Activated CD8-positive, alpha-beta memory T cell treated with anti-CD3 and anti-CD28 coated beads, Interleukin-2, amount 50 U/mL, for 24 hours (primary cell): ENCODE results near the gene PTHLH.
A peak's percentile ranks its signal among the peaks of the same experiment; 100 is the strongest.

Experiments
- DNase-seq: peaks from one replicate; pipeline ENCODE4 v3.0.0-alpha.2; 2020; ENCODE audit errors: extremely low read depth

PTHLH gene

DNA sequence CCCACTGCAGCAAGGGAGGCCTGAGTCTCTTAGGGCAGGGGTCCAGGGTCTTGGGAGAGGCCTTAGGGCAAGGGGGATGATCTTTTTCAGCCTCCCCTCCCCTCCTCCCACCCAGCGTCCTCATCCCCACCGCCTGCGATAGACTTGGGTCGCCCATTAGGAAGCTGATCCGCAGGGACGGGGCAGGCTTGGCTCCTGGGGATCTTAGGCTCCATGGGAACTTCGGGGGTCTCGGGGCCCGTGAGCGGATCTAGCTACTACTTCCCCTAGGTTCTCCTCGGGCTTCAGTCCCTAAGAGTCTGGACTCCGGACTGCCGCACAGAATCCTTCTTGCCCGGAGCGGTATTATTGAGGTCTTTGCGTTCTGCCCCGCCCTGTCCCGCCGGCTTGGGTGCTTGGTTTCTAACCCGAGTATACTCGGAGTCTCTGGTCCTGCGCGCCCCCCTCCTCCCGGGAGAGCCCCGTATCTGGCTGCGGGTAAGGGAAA, 2.2 kb upstream of the PTHLH start:
- DNase-seq = no peak

GRCh38 chr12:27973487-27973890, 956 bp upstream of the PTHLH start:
- DNase-seq = no peak

DNA sequence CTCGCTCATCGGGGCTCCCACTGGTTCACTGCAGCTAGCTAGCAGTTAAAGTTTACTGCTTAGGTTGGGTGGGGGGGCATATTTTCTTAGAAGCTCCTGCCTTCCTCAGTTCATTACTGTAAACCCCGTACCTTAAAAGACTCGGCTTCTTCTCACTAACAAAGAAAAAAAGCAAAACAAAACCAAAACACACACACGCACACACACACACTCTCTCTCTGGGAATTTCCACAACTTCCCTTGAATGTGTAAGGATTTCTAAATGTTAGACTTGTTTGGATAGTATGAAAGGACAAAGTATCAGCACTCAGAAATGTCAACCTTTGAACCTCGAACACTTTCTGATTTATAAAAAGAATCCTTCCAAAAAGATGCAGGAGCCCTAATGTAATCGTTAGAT, 927 bp downstream of the PTHLH start:
- DNase-seq = no peak

- no peak for DNase-seq
These were observed 1.4 kb downstream of the PTHLH start for GRCh38 chr12:27971121-27971489.

DNA sequence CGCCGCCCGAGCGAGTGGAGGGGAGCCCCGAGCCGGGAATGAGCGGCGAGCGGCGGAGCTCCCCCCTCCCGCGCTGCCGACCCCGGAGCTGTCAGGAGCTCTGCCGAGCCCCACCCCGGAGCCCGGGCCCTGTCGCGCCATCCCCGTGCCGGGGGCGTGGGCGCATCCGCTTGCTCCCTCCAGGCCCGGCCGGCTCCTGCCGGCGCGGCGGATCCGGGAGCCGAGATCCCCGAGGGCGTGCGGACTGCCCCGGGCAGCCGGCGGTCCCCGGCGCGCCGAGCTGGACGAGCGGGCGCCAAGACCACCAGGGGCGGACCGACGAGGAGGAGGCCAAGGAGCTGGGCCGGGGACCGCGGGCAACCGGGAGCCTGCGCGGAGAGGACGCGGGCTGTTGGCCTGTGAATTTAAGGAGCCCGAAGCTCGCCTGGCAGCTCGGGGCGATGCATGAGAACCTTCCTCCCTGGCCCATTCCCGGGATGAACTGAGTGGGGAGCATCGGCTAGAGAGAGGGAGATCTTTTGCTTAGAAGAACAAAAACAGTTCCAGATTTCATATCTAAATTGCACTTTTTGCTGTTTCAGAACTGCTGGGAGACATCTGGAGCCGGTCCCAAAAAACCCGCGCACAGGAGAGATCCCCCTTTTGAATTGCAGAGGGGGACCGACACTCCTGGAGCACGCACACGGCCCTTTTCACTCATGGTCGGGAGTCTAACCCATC, 2.0 kb downstream of the PTHLH start:
- no peak for DNase-seq

DNA sequence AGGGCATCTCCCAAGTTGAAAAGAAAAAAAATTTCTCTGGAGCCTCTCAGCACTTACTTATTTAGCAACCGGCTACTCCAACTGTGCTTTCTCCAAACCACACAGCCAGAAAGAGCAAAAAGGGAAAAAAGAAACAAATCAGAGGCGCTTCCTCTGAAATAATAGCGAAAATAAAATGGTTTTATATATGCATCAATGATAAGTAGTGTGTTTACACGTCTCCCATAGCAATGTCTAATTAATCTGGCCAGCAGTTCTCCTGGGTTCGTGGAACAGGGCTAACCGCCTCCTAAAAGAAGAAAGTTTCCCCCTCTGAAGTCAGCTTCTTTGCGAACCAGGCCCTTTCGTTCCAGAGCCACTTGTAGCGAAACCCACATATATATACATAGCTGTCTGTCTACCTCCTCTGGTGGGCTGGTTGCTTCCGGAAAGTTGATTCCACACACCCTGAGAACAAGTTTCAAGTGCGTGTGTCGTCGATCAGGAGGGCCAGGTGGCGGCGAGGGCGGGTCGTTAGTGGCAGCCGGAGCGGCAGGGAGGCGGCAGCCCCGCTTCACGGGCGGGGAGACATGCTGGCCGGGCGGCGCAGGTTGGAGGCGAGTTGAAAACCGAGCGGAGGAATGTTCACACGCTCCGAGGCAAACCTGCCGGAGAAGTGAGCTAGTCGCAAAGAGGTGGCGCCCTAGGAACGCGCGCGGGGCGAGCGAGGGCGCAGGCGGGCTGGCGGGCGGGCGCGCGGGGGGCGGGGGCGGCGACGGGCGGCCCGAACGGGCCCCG, 2.7 kb downstream of the PTHLH start:
- DNase-seq = peak; percentile 23

DNA sequence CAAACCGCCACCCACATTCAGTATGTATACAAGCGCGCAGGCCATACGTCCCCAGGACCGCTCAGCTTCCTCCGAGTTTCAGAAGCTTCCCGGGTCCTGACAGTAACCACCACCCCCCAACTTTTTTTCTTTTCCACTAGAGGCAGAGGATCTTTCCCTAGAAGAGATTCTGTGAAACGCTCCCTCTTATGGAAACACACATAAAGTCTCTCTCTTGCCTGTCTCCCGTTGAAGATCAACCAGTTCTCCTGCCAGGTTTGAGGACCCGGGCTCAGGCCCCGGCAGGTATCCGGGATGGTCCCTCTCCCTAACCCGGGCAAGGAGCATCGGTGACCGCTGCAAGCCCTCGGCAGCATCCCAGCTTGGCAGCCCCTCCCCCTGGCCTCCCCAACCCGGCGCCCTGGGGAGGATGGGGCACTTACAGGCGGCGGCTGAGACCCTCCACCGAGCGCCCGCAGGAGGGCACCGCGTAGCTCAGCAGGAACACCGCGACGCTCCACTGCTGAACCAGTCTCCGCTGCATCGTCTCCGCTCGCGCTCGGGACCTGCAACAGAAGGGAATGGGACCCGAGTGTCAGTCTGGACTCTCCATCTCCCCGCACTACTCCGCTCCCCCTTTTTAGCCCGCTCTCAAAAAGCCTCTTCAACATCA, 3.4 kb downstream of the PTHLH start:
- DNase-seq = no peak

GRCh38 chr12:27967551-27968054, 4.9 kb downstream of the PTHLH start:
- no peak for DNase-seq

DNA sequence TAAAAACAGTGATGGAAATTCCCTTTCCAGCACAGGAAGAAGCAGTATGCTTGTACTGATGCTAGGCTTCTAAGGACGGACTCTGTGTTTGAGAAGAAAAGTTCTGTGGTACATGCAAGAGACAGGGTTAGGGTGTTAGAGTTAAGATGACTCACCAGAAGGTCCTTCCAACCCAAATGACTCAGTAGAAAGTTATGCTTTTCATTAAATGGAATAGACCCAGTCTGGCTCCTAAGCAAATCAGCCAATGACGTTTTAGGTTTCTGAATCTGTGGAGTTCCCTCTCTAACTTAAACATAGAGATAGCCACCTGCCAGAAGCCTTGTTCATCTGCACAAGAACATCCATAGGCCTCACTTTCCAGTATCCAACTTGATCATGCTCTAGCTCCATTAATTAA, 5.7 kb downstream of the PTHLH start:
- no peak for DNase-seq

DNA sequence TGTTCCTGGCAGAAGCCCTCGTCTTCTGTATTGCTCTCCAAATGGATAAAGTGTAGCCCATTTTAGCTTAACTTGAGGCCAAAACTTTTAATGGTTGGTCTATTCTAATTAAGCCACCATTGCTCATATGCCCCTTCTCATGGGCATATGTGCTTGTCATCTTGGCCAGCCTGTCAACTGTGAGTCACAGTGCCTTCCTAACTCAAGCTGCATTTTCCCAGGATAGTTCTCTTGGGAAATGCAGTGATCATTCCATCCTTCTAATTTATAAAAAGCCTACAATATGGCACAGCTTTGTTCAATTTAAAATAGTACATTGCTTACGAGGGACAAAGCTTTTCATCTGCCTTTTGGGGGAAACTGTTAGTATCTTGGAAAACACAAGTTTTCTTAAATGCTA, 6.6 kb downstream of the PTHLH start:
- no peak for DNase-seq

GRCh38 chr12:27965411-27965810, 7.1 kb downstream of the PTHLH start:
- DNase-seq = no peak

DNA sequence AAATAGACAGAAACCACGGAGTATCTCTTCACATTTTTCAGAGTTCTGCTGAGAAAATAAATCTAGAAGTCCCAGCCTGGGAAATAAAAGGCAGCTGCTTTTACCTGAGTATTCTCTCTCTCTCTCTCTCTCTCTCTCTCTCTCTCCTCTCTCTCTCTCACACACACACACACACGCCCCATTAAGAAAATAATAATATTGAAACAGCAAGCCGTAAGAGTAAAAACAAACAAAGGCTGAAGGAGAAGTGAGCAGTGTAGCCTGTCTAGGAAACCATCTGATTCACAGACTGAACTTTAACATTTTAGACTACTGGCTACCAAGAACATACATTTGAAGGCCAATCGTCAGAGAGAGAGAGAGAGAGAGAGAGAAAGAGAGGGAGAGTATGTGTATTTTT, 8.4 kb downstream of the PTHLH start:
- no peak for DNase-seq

DNA sequence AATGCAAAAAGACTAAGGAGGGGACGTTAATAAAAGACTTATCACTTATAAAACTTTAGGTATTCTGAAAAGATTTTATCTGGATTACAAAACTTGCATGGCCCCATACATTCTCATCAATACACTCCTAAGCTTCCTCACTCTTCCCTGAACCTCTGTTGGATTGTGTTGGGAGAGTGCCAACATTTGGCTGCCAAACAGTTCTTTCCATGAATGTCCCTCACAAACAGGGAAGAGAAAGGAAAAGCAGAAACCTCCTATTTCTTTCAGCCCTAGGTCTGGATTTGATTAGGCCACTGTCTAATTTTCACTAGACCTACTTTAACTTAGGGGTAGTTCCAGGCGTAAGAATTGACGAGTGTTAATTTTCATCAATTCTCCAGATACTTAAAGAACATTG, 11.7 kb downstream of the PTHLH start:
- DNase-seq = no peak

DNA sequence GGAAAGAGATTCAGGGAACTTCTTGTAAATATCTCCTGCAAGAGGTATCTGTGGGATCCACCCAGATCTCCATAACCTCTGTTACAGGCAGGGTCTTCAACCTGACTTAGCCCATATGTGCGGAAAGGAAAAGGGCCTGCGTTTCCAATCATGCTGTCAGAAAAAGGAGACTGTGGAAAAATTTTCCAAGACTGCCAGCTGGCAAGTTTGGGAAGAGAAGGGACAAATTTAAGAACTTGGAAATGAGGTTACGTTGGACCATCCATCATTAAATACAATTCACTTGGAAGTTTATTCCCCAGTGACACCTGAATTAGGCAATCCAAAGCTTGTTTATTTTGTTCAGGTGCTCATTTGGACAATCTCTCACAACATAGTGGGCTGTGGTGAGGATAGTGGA, 13.9 kb downstream of the PTHLH start:
- no peak for DNase-seq

DNA sequence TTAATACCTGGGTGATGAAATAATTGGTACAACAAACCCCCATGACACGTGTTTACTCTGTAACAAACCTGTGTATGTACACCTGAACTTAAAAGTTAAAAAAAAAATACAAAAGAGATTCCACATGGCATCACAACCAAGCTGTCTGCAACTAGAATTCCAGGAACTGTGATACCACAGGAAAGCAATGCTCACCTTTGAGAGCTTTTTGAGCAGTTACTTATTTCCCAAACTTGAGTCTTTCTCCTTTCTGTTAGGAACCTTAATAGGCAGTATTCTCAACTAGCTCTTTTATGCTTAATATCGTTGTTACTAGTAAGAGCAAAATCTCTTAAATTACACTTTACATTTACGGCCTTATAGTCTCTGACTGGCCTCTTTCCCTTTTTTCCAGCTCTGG, 15.2 kb downstream of the PTHLH start:
- no peak for DNase-seq

- DNase-seq = no peak
These were observed 18.7 kb downstream of the PTHLH start for GRCh38 chr12:27953817-27954216.

- no peak for DNase-seq
These were observed 19.2 kb downstream of the PTHLH start for GRCh38 chr12:27953348-27953747.

GRCh38 chr12:27952510-27952909, 20.0 kb downstream of the PTHLH start:
- DNase-seq = no peak

GRCh38 chr12:27951898-27952297, 20.6 kb downstream of the PTHLH start:
- DNase-seq = no peak

DNA sequence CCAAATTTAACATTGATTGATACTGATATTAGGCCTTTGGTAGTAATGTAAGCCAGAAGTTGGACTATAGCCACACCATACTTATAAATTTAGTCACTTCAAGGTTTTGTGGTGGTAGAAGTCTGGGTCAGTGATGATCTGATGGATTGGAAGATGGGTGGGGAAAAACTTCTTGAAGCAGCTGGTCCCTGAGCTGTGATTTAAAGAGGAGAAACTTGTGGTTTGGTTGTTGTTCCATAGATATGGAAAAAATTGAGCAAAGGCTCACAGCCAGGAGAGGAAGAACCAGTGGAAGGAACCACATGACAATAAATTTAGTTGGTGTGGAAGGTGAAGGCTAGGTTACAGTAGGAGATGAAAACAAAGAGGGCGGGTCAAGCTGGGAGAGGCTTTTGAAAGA, 26.1 kb downstream of the PTHLH start:
- DNase-seq = no peak

- peak; percentile 52 for DNase-seq
These were observed 31.7 kb downstream of the PTHLH start for GRCh38 chr12:27940756-27941402.

- no peak for DNase-seq
These were observed 32.3 kb downstream of the PTHLH start for GRCh38 chr12:27940245-27940644.
